Tibial artery (tissue), 4 donors: ENCODE measurements around the gene SLC25A29.
"Not testable (repeated sequence)": the region's sequence is repeated elsewhere in the genome, so short reads cannot be mapped to it uniquely, and the experiment has no call there.

Experiments
- DNase-seq, 2 donors: peaks; one replicate each; pipeline ENCODE4 v3.0.0-alpha.2; 2019
- H3K27ac ChIP-seq, 2 donors: fragments of 200-600 bp; sonication (generic) in 1 of 2; 1 replicate in 1 of 2; 2 replicates in 1 of 2; pipeline ENCODE4 v1.5.1; 2018 to 2019; ENCODE audit warnings: mild to moderate bottlenecking in 1 of 2
- H3K27me3 ChIP-seq, 2 donors: fragments of 200-600 bp; sonication (generic) in 1 of 2; one replicate each; pipeline versions ENCODE4 v1.5.1 to v1.6.0; 2016 to 2019
- H3K36me3 ChIP-seq, 3 donors: fragments of 200-600 bp; sonication (generic) in 2 of 3; one replicate each; pipeline ENCODE4 v1.5.1; 2016 to 2019; ENCODE audit warnings: mild to moderate bottlenecking in 2 of 3
- H3K4me1 ChIP-seq, 4 donors: fragments of 200-600 bp; sonication (generic) in 2 of 4; 1 replicate in 3 of 4; 2 replicates in 1 of 4; pipeline ENCODE4 v1.5.1; 2016 to 2019
- H3K4me3 ChIP-seq, 2 donors: fragments of 200-600 bp; sonication (generic) in 1 of 2; 1 replicate in 1 of 2; 2 replicates in 1 of 2; pipeline ENCODE4 v1.5.1; 2018 to 2019; ENCODE audit warnings: mild to moderate bottlenecking in 2 of 2
- H3K9me3 ChIP-seq, 3 donors: fragments of 200-600 bp; sonication (generic) in 1 of 3; one replicate each; pipeline ENCODE4 v1.5.1; 2016 to 2019
- CTCF ChIP-seq, 2 experiments: fragments of 200-600 bp in 1 of 2; fragments of 450-650 bp in 1 of 2; IDR thresholded peaks; one replicate each; pipeline ENCODE4 v1.5.1; 2017 to 2019; ENCODE audit warnings: antibody characterized with exemption in 2 of 2, mild to moderate bottlenecking in 1 of 2, moderate library complexity in 1 of 2
- intact Hi-C: fragments of 100-400 bp; cut with DNase I; formaldehyde crosslinking; loops from one replicate; pipeline ENCODE4 v1.15.0; 2023; ENCODE audit warnings: low total_unique reads

Gene SLC25A29

GRCh38 chr14:100283984-100284881 lies 22.0 kb downstream of the SLC25A29 start:
- H3K27ac ChIP-seq, result peak overlapping the region; percentile 86 to 95
- peaks cover 0 to 6% (median 0%) of the 10 kb centered on the region in 3 donors for H3K36me3 ChIP-seq
- no peak for DNase-seq
- TF ChIP-seq CTCF (IDR thresholded peaks at IDR 0.05), result no peak
- no peaks in the 10 kb centered on the region for H3K27me3 ChIP-seq
- peaks cover 0 to 48% (median 14%) of the 10 kb centered on the region in 4 donors for H3K4me1 ChIP-seq
- no peaks in the 10 kb centered on the region for H3K9me3 ChIP-seq
- peak overlapping the region; percentile 73 to 92 for H3K4me3 ChIP-seq
- intact Hi-C loops, result no loop called here

- DNase-seq, H3K27ac ChIP-seq, H3K9me3 ChIP-seq, H3K27me3 ChIP-seq, H3K36me3 ChIP-seq, intact Hi-C loops, H3K4me3 ChIP-seq: not testable (repeated sequence)
- H3K4me1 ChIP-seq, result peaks cover 0 to 56% (median 17%) of the 10 kb centered on the region in 4 donors
Observed at GRCh38 chr14:100283436-100283835, 22.8 kb downstream of the SLC25A29 start.

- DNase-seq, result no peak
- Histone ChIP-seq H3K27ac (no peak overlapping the region), H3K36me3 (no peaks in the 10 kb centered on the region), H3K4me3 (no peak overlapping the region), H3K27me3 (no peaks in the 10 kb centered on the region), H3K4me1 (peaks cover 0 to 59% (median 19%) of the 10 kb centered on the region in 4 donors), H3K9me3 (no peaks in the 10 kb centered on the region)
- intact Hi-C loops, result no loop called here
- TF ChIP-seq CTCF (IDR thresholded peaks at IDR 0.05), result no peak
Observed at GRCh38 chr14:100282766-100283419, 23.4 kb downstream of the SLC25A29 start.

GRCh38 chr14:100282083-100282350 lies 24.2 kb downstream of the SLC25A29 start:
- Histone ChIP-seq H3K9me3 (no peaks in the 10 kb centered on the region), H3K27ac (no peak overlapping the region), H3K4me1 (peaks cover 0 to 59% (median 19%) of the 10 kb centered on the region in 4 donors), H3K4me3 (no peak overlapping the region), H3K27me3 (no peaks in the 10 kb centered on the region), H3K36me3 (peaks cover 0 to 6% (median 0%) of the 10 kb centered on the region in 3 donors)
- intact Hi-C loops, result no loop called here
- TF ChIP-seq CTCF (IDR thresholded peaks at IDR 0.05), result no peak
- DNase-seq, result no peak

GRCh38 chr14:100281286-100282082 lies 24.8 kb downstream of the SLC25A29 start:
- no peak overlapping the region for H3K27ac ChIP-seq

More at GRCh38 chr14:100281286-100282082, 24.8 kb downstream of the SLC25A29 start:
- H3K27me3 ChIP-seq, result no peaks in the 10 kb centered on the region
- peaks cover 0 to 59% (median 19%) of the 10 kb centered on the region in 4 donors for H3K4me1 ChIP-seq
- H3K9me3 ChIP-seq, result no peaks in the 10 kb centered on the region
- no peak for TF ChIP-seq CTCF (IDR thresholded peaks at IDR 0.05)
- H3K36me3 ChIP-seq, result peaks cover 0 to 11% (median 2%) of the 10 kb centered on the region in 3 donors
- intact Hi-C loops, result no loop called here
- DNase-seq, result no peak
- H3K4me3 ChIP-seq, result no peak overlapping the region
